Activated CD8-positive, alpha-beta T cell treated with anti-CD3 and anti-CD28 coated beads for 36 hours (primary cell): ENCODE measurements around the gene ATG3. TPM values are rescaled to one million over a fixed set of nuclear protein-coding genes. Genes with fewer than 3 reads are reported as not detected.
"Not testable (repeated sequence)": the region's sequence is repeated elsewhere in the genome, so short reads cannot be mapped to it uniquely, and the experiment has no call there.

Experiments used
- ATAC-seq: fragments of 200-7000 bp; cut with Tn5 transposase; one replicate; pipeline ENCODE4 v1.10.0; 2021; ENCODE audit warnings: mild to moderate bottlenecking, moderate library complexity
- CTCF ChIA-PET: fragments of 350-600 bp; sonication (Branson Sonifier 250); formaldehyde crosslinking; loops from one replicate; lab custom pipeline; 2021; ENCODE audit warnings: antibody characterized with exemption; lab: Charles Lee
- POLR2A ChIA-PET: fragments of 350-600 bp; sonication (Branson Sonifier 250); formaldehyde crosslinking; loops from one replicate; lab custom pipeline; 2021; ENCODE audit warnings: antibody characterized with exemption; lab: Charles Lee
- DNase-seq: peaks from one replicate; pipeline ENCODE4 v3.0.0-alpha.2; 2020
- H3K27ac Mint-ChIP-seq: one replicate; pipeline ENCODE4 v1.8.0; 2021; ENCODE audit warnings: mild to moderate bottlenecking, mixed read lengths
- H3K27me3 Mint-ChIP-seq: one replicate; pipeline ENCODE4 v1.8.0; 2021; ENCODE audit warnings: mixed read lengths
- H3K36me3 Mint-ChIP-seq: one replicate; pipeline ENCODE4 v1.8.0; 2021; ENCODE audit warnings: low read depth, mixed read lengths
- H3K4me1 Mint-ChIP-seq: one replicate; pipeline ENCODE4 v1.8.0; 2021; ENCODE audit warnings: low read depth, mixed read lengths
- H3K4me3 Mint-ChIP-seq: one replicate; pipeline ENCODE4 v1.8.0; 2021; ENCODE audit warnings: mild to moderate bottlenecking, moderate library complexity, mixed read lengths
- H3K9me3 Mint-ChIP-seq: one replicate; pipeline ENCODE4 v1.8.0; 2021; ENCODE audit warnings: mixed read lengths
- intact Hi-C: fragments of 100-400 bp; cut with micrococcal nuclease; formaldehyde crosslinking; loops from one replicate; pipeline ENCODE4 v1.10.0; 2022
- total RNA-seq, 2 experiments: library from RNA; stranded (reverse); gene quantifications; one replicate each; pipeline ENCODE4 v1.2.3, GENCODE V29; 2021
- TF ChIP-seq, protein P1 (sequence below): fragments of 200-600 bp; IDR thresholded peaks from one replicate; pipeline ENCODE4 v1.8.0; 2022; ENCODE audit warnings: antibody characterized with exemption, mild to moderate bottlenecking

The ATG3 gene
- total RNA-seq, 2 experiments from 2014 or later = 56.5 to 58.4 TPM

DNA sequence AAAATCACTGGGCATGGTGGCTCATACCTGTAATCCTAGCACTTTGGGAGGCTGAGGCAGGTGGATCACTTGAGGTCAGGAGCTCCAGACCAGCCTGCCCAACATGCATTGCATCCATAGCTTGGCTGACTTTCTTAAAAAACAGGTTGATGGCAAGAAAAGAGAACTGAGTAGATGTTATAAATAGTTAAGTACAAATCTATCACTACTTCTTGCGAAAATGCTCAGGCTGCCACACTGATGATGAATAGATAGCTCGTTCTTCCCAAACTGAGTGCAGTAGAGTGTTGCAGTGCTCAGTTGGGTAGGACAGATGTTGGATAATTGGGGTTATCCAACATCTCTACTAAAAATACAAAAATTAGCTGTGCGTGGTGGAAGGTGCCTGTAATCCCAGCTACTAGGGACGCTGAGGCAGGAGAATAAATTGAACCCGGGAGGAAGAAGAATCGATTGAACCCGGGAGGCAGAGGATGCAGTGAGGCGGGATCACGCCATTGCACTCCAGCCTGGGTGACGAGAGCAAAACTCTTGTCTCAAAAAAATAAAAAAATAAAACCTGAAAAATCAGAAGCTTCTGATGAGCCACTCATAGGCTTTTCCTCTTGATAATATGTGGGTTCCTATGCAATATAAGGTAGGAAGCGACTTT is 63.7 kb downstream of the ATG3 start:
- peak; percentile 27 for ATAC-seq
- CTCF ChIA-PET = interaction anchor here (1.1 to 3.6 kb wide), 10 partner anchors 10 to 165 kb away, joined by 3 to 16 read pairs (median 4); partner anchors contain the start of gene CD200
- Mint-ChIP-seq H3K36me3 (peaks cover 22% of the 10 kb centered on the region), H3K27me3 (no peaks in the 10 kb centered on the region), H3K4me3 (peak overlapping the region; percentile 89), H3K9me3 (peaks cover 2% of the 10 kb centered on the region), H3K27ac (peak overlapping the region; percentile 97), H3K4me1 (peaks cover 49% of the 10 kb centered on the region)
- intact Hi-C loops = loop anchor here (2.0 kb wide), 1 partner anchor 33 kb away; no protein-coding TSS in a partner anchor
- TF ChIP-seq, protein P1, sequence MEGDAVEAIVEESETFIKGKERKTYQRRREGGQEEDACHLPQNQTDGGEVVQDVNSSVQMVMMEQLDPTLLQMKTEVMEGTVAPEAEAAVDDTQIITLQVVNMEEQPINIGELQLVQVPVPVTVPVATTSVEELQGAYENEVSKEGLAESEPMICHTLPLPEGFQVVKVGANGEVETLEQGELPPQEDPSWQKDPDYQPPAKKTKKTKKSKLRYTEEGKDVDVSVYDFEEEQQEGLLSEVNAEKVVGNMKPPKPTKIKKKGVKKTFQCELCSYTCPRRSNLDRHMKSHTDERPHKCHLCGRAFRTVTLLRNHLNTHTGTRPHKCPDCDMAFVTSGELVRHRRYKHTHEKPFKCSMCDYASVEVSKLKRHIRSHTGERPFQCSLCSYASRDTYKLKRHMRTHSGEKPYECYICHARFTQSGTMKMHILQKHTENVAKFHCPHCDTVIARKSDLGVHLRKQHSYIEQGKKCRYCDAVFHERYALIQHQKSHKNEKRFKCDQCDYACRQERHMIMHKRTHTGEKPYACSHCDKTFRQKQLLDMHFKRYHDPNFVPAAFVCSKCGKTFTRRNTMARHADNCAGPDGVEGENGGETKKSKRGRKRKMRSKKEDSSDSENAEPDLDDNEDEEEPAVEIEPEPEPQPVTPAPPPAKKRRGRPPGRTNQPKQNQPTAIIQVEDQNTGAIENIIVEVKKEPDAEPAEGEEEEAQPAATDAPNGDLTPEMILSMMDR = no peak
- peak; percentile 27 for DNase-seq
- POLR2A ChIA-PET = interaction anchor here (1.0 to 1.9 kb wide), 3 partner anchors 8 to 165 kb away, joined by 3 to 5 read pairs (median 4); partner anchors contain the start of gene CD200

DNA sequence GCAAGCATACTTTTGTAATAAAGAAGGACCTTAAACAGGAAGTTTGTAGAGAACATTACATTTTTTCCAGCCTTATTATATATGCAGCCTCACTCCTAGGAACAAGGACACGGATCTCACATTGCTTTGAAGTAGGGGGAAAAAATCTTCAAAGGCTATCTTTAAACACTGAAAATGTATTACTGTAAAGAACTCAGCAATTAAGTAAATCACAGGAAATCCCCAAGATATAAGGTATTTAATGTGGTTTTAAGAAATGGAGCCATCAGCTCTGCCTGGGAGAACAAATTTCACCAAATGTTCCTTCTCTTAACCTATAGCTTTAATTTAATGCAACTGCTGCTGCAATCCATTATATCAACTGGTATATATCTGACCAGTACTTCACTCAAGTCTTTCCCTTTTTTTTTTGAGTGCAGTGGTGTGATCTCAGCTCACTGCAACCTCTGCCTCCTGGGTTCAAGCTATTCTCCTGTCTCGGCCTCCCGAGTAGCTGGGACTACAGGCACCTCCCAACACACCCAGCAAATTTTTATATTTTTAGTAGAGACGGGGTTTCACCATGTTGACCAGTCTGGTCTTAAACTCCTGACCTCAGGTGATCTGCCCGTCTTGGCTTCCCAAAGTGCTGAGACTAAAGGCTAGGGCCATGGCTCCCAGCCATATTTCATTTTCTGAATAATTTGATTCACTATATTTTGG is 65.2 kb downstream of the ATG3 start:
- ChIA-PET CTCF (interaction anchor here (0.9 to 3.5 kb wide), 2 partner anchors 8 to 60 kb away, joined by 3 to 15 read pairs; no protein-coding TSS in a partner anchor), POLR2A (interaction anchor here (1.5 kb wide), 1 partner anchor 66 kb away, joined by 4 read pairs; no protein-coding TSS in a partner anchor)
- ATAC-seq (no peak), DNase-seq (no peak)
- Mint-ChIP-seq H3K4me1 (peaks cover 61% of the 10 kb centered on the region), H3K27me3 (no peaks in the 10 kb centered on the region), H3K27ac (peak overlapping the region; percentile 68), H3K36me3 (peaks cover 25% of the 10 kb centered on the region), H3K4me3 (peak overlapping the region; percentile 89), H3K9me3 (peaks cover 2% of the 10 kb centered on the region)
- intact Hi-C loops = no loop called here
- TF ChIP-seq, protein P1 = no peak

DNA sequence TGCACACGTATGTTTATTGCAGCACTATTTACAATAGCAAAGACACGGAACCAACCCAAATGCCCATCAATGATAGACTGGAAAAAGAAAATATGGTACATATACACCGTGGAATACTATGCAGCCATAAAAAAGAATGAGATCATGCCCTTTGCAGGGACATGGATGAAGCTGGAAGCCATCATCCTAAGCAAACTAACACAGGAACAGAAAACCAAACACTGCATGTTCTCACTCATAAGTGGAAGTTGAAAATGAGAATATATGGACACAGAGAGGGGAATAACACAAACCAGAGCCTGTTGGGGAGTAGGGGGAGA is 67.4 kb downstream of the ATG3 start:
- H3K9me3 Mint-ChIP-seq, H3K4me3 Mint-ChIP-seq, intact Hi-C loops: not testable (repeated sequence)

DNA sequence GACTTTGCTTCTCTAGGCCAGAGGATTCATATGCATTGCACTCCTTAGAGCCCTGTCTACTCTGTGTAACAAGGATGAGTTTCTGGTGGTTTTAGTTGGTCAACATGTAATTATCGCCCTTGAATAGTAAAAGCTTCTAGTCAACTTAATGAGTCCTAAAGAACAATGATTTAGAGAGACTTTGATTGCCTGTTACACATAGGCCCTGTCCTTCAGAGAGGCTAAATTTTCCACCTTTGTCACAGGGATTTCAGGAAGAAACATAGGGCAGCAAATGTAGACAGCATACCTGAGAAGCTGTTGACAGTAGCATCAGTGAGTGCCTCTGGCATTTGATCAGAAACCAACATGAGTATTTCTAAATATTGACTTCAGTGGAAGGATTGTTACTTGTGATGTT is 69.6 kb downstream of the ATG3 start:
- Mint-ChIP-seq H3K27me3 (no peaks in the 10 kb centered on the region), H3K36me3 (peaks cover 33% of the 10 kb centered on the region), H3K27ac (peak overlapping the region; percentile 87), H3K9me3 (peaks cover 2% of the 10 kb centered on the region), H3K4me3 (no peak overlapping the region), H3K4me1 (peaks cover 70% of the 10 kb centered on the region)
- intact Hi-C loops = no loop called here
- ATAC-seq (no peak), DNase-seq (no peak)
- TF ChIP-seq, protein P1 = no peak
- POLR2A ChIA-PET = interaction anchor here (1.4 kb wide), 1 partner anchor 158 kb away, joined by 3 read pairs; no protein-coding TSS in a partner anchor
- CTCF ChIA-PET = interaction anchor here (1.1 to 1.4 kb wide), 4 partner anchors 21 to 381 kb away, joined by 3 to 4 read pairs (median 4); no protein-coding TSS in a partner anchor

More for the DNA sequence above, 67.4 kb downstream of the ATG3 start:
- H3K27me3 Mint-ChIP-seq, ATAC-seq, DNase-seq: not testable (repeated sequence)
- CTCF ChIA-PET = interaction anchor here (1.0 to 1.7 kb wide), 2 partner anchors 16 to 26 kb away, joined by 3 to 4 read pairs; no protein-coding TSS in a partner anchor
- POLR2A ChIA-PET = interaction anchor here (0.7 kb wide), 1 partner anchor 9 kb away, joined by 3 read pairs; no protein-coding TSS in a partner anchor
- Mint-ChIP-seq H3K4me1 (peaks cover 65% of the 10 kb centered on the region), H3K36me3 (peaks cover 30% of the 10 kb centered on the region), H3K27ac (peak overlapping the region; percentile 76)

DNA sequence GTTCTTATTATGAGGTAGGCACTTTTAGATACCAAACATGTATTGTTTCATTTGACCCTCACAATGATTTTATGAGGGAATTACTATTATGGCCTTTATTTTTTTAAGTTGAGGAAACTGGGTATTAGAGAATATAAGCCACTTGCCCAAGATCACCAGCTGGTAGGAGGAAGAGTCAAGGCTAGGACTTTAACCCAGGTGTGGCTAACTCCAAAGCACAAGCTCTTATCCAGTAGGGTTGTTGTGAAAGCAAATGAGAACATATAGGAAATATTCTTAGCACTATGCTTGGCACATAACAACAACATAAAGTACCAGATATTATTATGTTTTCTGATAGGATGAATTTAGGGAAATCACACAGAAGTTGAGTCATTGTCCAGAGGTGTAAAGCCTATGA is 70.4 kb downstream of the ATG3 start:
- Mint-ChIP-seq H3K27ac (peak overlapping the region; percentile 87), H3K4me1 (peaks cover 70% of the 10 kb centered on the region), H3K36me3 (peaks cover 36% of the 10 kb centered on the region), H3K9me3 (peaks cover 2% of the 10 kb centered on the region), H3K27me3 (no peaks in the 10 kb centered on the region), H3K4me3 (peak overlapping the region; percentile 23)
- DNase-seq (no peak), ATAC-seq (peak; percentile 7)
- ChIA-PET POLR2A (no interaction called here), CTCF (interaction anchor here (1.3 kb wide), 1 partner anchor 11 kb away, joined by 3 read pairs; no protein-coding TSS in a partner anchor)
- TF ChIP-seq, protein P1 = no peak
- intact Hi-C loops = loop anchor here (2.0 kb wide), 1 partner anchor 27 kb away; no protein-coding TSS in a partner anchor
